ENCODE data around the gene CPT1B.

Gene CPT1B

GRCh38 chr22:50568626-50569025 is 9.6 kb downstream of the CPT1B start:
- no peak for FAIRE-seq

- FAIRE-seq = no peak
These were observed 10.4 kb downstream of the CPT1B start for GRCh38 chr22:50567721-50568252.

GRCh38 chr22:50564289-50564688 is 13.9 kb downstream of the CPT1B start:
- FAIRE-seq = no peak

- no peak for FAIRE-seq
These were observed 14.6 kb downstream of the CPT1B start for GRCh38 chr22:50563413-50564160.

- no peak for FAIRE-seq
These were observed 15.5 kb downstream of the CPT1B start, which contains the start of gene SYCE3 for GRCh38 chr22:50562523-50563412. TSS of gene SYCE3 (minus strand) at chr22:50562919. CDS start at chr22:50556405, 6,514 bp downstream.

GRCh38 chr22:50561401-50562358 is 16.5 kb downstream of the CPT1B start:
- no peak for FAIRE-seq

GRCh38 chr22:50560034-50560433 is 18.2 kb downstream of the CPT1B start:
- FAIRE-seq = no peak

GRCh38 chr22:50556703-50557102 is 21.5 kb downstream of the CPT1B start:
- no peak for FAIRE-seq

GRCh38 chr22:50553310-50553709 is 24.9 kb downstream of the CPT1B start:
- no peak for FAIRE-seq

GRCh38 chr22:50551160-50551752 is 27.0 kb downstream of the CPT1B start:
- FAIRE-seq = no peak

- no peak for FAIRE-seq
These were observed 27.8 kb downstream of the CPT1B start for GRCh38 chr22:50550395-50550794.

GRCh38 chr22:50548921-50549790 is 29.1 kb downstream of the CPT1B start:
- FAIRE-seq = no peak

GRCh38 chr22:50548040-50548920 is 29.9 kb downstream of the CPT1B start:
- FAIRE-seq = no peak

GRCh38 chr22:50547263-50547985 is 30.8 kb downstream of the CPT1B start:
- no peak for FAIRE-seq

- no peak for FAIRE-seq
These were observed 31.6 kb downstream of the CPT1B start for GRCh38 chr22:50546326-50547262.

- FAIRE-seq = no peak
These were observed 32.5 kb downstream of the CPT1B start, which contains the start of gene KLHDC7B for GRCh38 chr22:50545522-50546325. TSS of gene KLHDC7B (plus strand) at chr22:50545899. CDS start at chr22:50546244, 345 bp downstream.

- no peak for FAIRE-seq
These were observed 33.4 kb downstream of the CPT1B start for GRCh38 chr22:50544746-50545253.

All from endometrium (tissue), 2 donors.